GM19438 (cell line): ENCODE data around the gene HSH2D.
"Not testable (repeated sequence)": the region's sequence is repeated elsewhere in the genome, so short reads cannot be mapped to it uniquely, and the experiment has no call there.

ENCODE experiments used
- ATAC-seq: cut with Tn5 transposase; IDR thresholded peaks from one replicate; pipeline ENCODE4 v1.9.1; 2021; ENCODE audit warnings: low read depth; ENCODE audit not compliant: unreplicated experiment

The HSH2D gene

DNA sequence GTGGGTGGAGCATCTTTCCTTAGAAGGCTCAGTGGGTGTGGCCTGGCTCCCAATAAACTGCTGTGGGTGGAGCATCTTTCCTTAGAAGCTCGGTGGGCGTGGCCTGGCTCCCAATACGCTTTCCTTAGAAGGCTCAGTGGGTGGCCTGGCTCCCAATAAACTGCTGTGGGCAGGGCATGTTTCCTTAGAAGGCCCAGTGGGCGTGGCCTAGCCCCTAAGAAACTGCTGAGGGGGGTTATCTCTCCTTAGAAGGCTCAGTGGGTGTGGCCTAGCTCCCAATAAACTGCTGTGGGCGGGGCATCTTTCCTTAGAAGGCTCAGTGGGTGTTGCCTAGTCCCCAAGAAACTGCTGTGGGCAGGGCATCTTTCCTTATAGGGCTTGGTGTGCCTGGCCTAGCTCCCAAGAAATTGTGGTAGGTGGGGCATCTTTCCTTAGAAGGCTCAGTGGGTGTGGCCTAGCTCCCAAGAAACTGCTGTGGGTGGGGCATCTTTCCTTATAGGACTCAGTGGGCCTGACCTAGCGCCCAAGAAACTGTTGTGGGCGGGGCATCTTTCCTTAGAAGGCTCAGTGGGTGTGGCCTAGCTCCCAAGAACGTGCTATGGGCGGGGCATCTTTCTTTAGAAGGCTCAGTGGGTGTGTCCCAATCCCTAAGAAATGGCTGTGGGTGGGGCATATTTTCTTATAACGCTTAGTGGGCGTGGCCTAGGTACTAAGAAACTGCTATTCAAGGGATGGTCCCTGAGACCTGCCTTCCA lies 10.3 kb downstream of the HSH2D start:
- no peak for ATAC-seq

DNA sequence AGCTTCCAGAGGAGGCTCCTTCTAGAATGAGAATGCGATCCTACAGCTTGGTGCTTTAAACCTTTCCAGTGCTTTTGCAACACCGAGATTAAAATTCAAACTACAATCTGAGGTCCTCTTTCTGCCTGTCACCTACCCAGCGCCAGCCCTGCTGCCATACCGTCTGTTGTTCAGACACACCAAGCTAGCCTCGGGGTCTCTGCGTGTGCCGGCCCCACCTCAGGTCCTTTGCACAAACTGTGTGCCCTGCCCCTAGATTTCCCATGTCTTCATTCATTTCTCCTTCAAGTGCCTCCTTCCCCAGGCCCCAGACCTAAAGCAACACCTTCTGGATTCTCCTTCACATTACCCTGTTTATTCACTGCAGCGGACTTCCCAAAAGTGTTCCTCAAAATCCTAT lies 11.1 kb downstream of the HSH2D start:
- ATAC-seq, result no peak

GRCh38 chr19:16155128-16155527 lies 11.6 kb downstream of the HSH2D start:
- ATAC-seq, result no peak

DNA sequence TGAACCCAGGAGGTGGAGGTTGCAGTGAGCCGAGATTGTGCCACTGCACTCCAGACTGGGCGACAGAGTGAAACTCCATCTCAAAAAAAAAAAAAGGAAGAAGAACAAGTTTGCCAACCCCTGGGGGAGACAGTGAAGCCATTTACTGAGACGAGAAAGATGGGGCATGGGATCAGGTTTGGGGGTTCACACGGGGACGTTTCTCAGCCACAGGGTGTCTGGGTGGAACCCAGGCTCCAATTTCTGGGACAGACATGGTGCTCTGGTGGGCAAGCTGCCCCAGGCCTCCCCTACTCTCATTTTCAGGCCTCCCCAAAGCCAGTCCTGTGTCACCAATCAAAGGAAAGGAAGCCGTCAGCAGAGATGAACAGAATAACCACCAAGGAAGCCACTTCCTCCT lies 13.4 kb downstream of the HSH2D start:
- no peak for ATAC-seq

- no peak for ATAC-seq
Measured at GRCh38 chr19:16157601-16158000, 14.1 kb downstream of the HSH2D start.

GRCh38 chr19:16159655-16160054 lies 16.2 kb downstream of the HSH2D start:
- ATAC-seq, result no peak

- ATAC-seq, result no peak
Measured at GRCh38 chr19:16160445-16160942, 17.0 kb downstream of the HSH2D start.

GRCh38 chr19:16160943-16161560 lies 17.6 kb downstream of the HSH2D start:
- no peak for ATAC-seq

- no peak for ATAC-seq
Measured at GRCh38 chr19:16161840-16162239, 18.4 kb downstream of the HSH2D start.

GRCh38 chr19:16164222-16164890 lies 20.9 kb downstream of the HSH2D start:
- no peak for ATAC-seq

- ATAC-seq, result no peak
Measured at GRCh38 chr19:16166417-16166816, 22.9 kb downstream of the HSH2D start.

- no peak for ATAC-seq
Measured at GRCh38 chr19:16167055-16167454, 23.6 kb downstream of the HSH2D start.

GRCh38 chr19:16168465-16169081 lies 25.1 kb downstream of the HSH2D start:
- ATAC-seq, result no peak

GRCh38 chr19:16170134-16170533 lies 26.6 kb downstream of the HSH2D start:
- no peak for ATAC-seq

DNA sequence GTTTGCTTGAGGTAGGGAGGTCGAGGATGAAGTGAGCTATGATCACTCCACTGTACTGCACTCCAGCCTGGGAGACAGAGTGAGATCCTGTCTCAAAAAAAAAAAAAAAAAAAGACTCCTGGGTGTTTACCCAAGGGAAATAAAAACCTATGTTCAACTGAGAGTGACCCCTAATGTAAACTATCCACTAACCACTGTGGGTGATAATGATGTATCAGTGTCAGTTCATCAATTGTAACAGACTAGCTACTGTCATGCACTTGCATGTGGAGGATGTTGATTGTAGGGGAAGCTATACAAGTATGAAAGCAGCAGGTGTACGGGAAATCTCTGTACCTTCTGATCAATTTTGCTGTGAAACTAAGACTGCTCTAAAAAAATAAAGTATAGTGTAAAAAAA lies 32.5 kb downstream of the HSH2D start:
- ATAC-seq, result no peak

DNA sequence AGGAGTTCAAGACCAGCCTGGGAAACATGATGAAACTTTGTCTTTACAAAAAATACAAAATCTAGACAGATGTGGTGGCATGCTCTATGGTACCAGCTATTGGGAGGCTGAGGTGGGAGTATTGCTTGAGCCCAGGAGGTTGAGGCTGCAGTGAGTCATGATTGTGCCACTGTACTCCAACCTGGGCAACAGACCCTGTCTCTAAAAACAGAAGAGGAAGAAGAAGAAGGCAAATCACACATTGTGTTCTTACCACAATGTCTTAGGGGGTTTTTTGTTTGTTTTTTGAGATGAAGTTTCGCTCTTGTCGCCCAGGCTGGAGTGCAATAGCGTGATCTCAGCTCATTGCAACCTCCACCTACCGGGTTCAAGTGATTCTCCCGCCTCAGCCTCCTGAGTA lies 35.4 kb downstream of the HSH2D start:
- ATAC-seq, result not testable (repeated sequence)

DNA sequence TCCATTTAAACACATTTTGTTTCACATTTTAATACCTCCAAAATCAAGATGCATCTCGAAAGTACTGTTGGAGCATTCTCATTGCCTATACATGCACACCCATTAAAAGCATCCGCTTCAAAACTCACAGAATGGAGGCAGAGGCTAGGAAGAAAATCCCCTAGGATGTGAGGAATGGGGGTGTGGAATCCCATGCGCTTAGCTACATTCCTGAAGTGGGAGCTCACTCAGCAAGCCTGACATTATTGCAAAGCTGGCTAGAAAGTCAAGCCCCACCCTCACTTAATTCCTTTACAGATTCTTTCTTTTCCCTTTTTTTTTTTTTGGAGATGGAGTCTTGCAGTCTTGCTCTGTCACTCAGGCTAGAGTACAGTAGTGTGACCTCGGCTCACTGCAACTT lies 37.1 kb downstream of the HSH2D start:
- no peak for ATAC-seq

DNA sequence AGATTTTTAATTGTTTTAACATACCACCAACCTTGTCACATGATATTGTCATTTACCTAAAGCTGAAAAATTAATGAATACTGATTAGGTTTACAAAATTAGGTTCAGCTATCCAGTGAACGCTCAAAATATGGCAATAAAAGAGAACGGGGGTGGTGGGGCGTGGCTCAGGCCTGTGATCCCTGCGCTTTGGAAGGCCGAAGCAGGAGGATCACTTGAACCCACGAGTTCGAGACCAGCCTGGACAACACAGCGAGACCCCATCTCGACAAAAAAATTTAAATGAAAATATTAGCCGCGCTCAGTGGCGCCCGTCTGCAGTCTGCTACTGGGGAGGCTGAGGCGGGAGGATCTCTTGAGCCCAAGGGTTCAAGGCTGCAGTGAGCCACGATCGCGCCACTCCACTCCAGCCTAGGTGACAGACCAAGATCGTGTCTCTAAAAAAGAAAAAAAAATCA lies 41.2 kb downstream of the HSH2D start:
- no peak for ATAC-seq

DNA sequence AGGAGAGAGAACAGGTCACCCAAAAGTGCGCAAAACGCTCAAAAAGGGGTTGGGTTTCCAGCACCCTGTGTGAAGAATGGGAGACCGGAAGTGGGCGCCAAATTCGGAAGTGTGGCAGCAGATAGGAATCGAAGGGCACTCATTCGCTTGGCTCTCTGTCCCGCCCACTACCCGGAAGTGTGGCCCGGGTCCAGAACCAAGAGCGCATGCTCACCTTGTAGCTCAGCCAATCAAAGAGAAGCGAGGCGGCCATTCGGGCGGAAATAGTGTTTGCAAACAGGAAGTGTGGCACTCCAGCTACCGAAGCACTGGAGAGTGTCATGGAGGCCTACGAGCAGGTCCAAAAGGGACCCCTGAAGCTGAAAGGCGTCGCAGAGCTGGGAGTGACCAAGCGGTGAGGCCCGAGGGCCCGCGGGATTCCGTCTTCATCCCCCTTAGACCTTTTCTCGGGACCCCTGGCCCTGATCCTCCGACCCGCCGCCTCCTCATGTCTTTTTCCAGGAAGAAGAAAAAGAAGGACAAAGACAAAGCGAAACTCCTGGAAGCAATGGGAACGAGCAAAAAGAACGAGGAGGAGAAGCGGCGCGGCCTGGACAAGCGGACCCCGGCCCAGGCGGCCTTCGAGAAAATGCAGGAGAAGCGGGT lies 41.8 kb downstream of the HSH2D start, which contains the start of gene FAM32A:
Gene FAM32A (plus strand): TSS at position 288 of the 645 bp plus-strand sequence. CDS start 33 bp downstream, at position 321.
- peak; percentile 75 for ATAC-seq

DNA sequence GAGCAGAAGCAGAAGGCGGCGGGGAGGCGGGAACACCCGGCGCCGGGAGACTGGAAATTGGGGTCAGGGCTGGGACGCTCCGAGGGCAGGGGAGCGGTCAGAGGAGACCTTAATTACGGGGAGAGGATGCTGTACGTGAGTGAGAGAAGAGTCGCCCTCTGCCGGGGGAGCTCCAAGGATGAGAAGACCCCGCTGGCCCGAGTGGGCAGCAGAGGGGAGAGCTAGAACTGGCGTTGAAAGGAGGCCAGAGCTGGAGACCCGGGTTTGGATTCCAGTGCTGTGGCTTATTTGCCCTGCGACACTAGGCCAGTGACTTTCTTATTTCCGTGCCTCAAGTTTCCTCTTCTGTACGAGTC lies 42.3 kb downstream of the HSH2D start:
- ATAC-seq, result peak; percentile 29

GRCh38 chr19:16188521-16188920 lies 45.0 kb downstream of the HSH2D start:
- ATAC-seq, result no peak
